Measurements from ENCODE around the gene SELL. TPM values are rescaled to one million over a fixed set of nuclear protein-coding genes. Genes with fewer than 3 reads are reported as not detected.

Gene SELL
- 100 to 1,000 TPM; 568 to 595 TPM for total RNA-seq

DNA sequence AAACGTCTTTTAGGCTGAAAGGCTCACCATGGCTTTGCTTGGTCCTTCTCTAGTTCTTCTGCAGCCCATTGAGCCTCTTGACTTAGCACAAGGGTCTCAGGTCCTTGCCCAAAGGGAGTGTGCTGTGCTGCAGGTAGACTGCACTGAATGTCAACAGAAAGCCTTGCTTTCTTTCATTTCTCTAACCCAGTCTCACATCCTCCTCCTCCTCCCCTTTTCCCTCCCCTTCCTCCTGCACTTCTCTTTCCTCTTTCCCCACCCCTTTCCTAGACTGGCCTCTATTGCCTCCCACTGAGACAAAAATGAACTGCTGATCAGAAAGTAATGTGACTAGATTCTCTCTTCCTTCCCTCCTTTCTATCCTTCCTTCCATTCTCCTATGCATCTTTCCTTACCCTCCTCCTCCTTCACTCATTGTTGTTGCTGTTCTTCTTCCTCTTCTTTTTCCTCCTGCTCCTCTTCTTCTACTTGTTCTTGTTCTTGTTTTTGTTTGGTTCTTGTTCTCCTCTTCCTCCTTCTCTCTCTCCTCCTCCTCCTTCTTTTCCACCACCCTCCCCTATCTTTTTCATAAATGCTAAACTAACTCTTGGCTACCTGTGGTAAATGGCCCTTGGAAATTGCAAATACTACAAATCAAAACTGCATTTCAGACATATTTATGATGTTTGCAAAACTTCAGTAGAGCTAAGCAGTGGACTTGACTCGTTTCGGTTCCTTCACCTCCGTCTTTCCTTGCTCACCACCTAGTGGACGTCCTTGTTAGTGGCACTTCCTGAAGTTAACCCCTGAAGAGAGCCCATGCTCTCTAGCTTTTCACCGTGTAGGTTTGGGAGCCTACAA is at the start of gene SELL:
SELL (minus strand) TSS at position 152 of the 840 bp plus-strand sequence; CDS start at position 30, 122 bp downstream.
- H3K27me3 Mint-ChIP-seq: peaks cover 19% of the 10 kb centered on the region
- peaks cover 32% of the 10 kb centered on the region for H3K36me3 Mint-ChIP-seq (ENCODE audit: low read depth)
- DNase-seq: peak; percentile 88
- CTCF ChIA-PET: interaction anchor here (0.6 to 2.1 kb wide), 36 partner anchors 11 to 204 kb away, joined by 3 to 28 read pairs (median 4); partner anchors contain the start of genes F5 and METTL18
- peaks cover 19% of the 10 kb centered on the region for H3K9me3 Mint-ChIP-seq
- H3K4me1 Mint-ChIP-seq: peaks cover 19% of the 10 kb centered on the region
- POLR2A ChIA-PET: interaction anchor here (0.7 to 1.0 kb wide), 2 partner anchors 110 to 166 kb away, joined by 4 to 5 read pairs; no protein-coding TSS in a partner anchor
- peak within 1 kb of the TSS; percentile 95 for H3K27ac Mint-ChIP-seq
- H3K4me3 Mint-ChIP-seq: peak within 1 kb of the TSS; percentile 94

DNA sequence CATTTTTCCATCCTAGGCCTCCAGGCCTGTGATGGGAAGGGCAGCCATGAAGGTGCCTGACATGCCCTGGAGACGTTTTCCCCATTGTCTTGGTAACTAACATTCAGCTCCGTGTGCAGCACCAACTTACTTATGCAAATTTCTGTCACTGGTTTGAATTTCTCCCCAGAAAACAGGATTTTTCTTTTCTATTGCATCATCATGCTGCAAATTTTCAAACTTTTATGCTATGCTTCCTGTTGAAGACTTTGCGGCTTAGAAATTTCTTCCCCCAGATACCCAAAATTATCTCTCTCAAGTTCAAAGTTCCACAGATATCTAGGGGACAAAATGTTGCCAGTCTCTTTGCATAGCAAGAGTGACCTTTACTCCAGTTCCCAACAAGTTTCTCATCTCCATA is 47.6 kb upstream of the SELL start:
- Mint-ChIP-seq H3K27me3 (peaks cover 10% of the 10 kb centered on the region), H3K4me1 (no peaks in the 10 kb centered on the region), H3K27ac (no peak overlapping the region), H3K4me3 (no peak overlapping the region), H3K9me3 (peaks cover 6% of the 10 kb centered on the region), H3K36me3 (ENCODE audit: low read depth) (peaks cover 2% of the 10 kb centered on the region)
- no peak for DNase-seq
- CTCF ChIA-PET: no interaction called here
- POLR2A ChIA-PET: no interaction called here

DNA sequence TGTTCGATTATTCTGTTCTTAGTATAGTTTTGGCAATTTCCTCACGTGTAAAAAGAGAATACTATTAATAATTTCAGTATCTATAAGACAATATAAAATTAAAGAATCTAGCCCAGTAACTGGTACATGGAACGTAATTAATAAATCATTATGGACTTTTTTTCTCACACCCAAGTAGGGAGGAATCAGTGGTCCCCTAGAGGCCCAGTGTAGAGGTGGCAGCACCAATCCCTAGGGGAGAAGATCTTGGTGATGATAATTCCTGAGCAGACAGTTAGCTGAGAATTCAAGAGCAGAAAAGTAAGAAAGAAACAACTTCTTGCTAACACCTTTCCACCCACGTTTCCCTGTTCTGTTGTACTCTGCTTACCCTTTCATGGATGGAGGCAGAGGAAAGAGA is 42.1 kb upstream of the SELL start:
- Mint-ChIP-seq H3K27ac (no peak overlapping the region), H3K36me3 (ENCODE audit: low read depth) (no peaks in the 10 kb centered on the region), H3K4me1 (no peaks in the 10 kb centered on the region), H3K4me3 (no peak overlapping the region), H3K27me3 (peaks cover 5% of the 10 kb centered on the region), H3K9me3 (no peaks in the 10 kb centered on the region)
- CTCF ChIA-PET: no interaction called here
- POLR2A ChIA-PET: no interaction called here
- DNase-seq: no peak

DNA sequence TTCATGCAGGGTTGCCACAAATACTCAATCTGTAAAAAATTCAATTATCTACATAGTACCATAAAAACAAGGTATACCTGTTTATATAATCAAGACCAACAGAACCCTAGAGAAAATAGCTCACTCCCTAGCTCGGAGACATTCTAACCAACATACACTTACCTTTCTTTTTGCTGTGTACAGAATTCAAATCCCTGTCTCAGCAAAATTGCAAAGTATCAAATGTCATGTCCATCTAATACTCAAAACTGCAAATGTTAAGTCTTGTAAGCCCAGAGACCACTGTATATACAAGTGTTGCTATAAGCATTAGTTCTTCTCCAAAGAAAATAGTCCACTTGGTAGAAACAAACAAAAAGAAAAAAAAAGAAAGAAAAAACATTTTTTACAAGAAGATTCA is 38.6 kb upstream of the SELL start:
- CTCF ChIA-PET: no interaction called here
- POLR2A ChIA-PET: no interaction called here
- DNase-seq: no peak
- Mint-ChIP-seq H3K27me3 (peaks cover 14% of the 10 kb centered on the region), H3K27ac (no peak overlapping the region), H3K4me3 (no peak overlapping the region), H3K36me3 (ENCODE audit: low read depth) (no peaks in the 10 kb centered on the region), H3K4me1 (no peaks in the 10 kb centered on the region), H3K9me3 (no peaks in the 10 kb centered on the region)

DNA sequence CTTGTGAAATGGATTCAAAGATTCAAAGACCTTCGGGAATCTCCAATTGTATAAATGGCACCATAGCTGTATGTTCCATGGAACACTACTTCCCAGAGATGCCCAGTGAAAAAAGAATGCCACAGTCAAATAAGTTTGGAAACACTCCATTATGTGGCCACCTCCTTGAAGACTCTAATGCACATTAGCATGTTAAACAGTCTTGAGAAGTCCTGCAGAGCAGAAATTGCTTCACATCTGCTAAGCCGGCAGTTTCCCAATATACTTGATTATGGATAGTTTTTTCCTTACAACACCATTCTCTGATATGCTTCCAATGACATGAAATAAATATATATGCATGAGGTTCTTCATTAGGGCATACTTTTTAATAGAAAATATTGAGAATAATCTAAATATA is 35.1 kb upstream of the SELL start:
- Mint-ChIP-seq H3K9me3 (no peaks in the 10 kb centered on the region), H3K27ac (no peak overlapping the region)

DNA sequence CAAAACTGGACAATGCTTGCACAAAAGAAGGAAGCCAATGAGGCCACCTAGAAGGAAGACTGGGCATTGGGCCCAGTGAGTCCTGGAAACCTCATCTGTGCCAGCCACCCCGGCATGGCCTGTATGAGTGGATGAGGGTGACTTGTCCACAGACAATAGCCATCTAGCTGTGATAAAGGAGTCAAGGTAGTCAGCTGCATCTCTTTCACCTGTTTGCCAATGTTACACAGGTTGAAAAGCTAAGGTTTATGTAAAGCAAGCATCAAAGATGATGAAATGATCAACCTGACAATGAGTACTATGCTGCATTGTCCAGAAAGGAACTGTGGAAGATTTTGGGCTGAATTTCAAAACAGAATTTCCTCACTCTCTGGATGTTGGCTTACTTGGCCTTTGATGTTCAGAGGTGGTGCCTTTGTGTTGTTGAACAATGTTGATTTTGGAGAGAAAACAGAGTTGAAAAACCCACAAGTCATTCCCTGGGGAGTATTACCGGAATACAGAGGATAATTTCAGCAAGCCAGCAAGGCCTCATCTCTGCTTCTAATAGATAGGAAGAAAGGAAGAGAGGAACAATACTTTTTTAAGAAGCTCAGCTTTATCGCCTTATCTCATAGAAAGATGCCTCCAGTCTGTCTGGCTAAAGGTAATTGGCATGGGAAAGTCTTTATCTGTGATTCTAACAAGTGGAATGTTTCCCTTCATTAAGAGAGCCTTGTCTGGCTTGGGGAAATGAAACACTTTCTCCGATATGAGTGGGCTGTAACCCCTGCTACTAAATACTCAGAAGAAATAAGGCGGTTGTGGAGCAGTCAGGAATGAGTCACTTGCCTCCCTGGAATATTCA is 33.8 kb upstream of the SELL start:
- CTCF ChIA-PET: interaction anchor here (1.5 kb wide), 1 partner anchor 8 kb away, joined by 3 read pairs; no protein-coding TSS in a partner anchor
- Mint-ChIP-seq H3K27ac (no peak overlapping the region), H3K4me3 (no peak overlapping the region), H3K36me3 (ENCODE audit: low read depth) (no peaks in the 10 kb centered on the region), H3K9me3 (no peaks in the 10 kb centered on the region), H3K27me3 (peaks cover 13% of the 10 kb centered on the region), H3K4me1 (no peaks in the 10 kb centered on the region)
- POLR2A ChIA-PET: no interaction called here
- DNase-seq: no peak

More for the DNA sequence above, 35.1 kb upstream of the SELL start:
- Mint-ChIP-seq H3K36me3 (ENCODE audit: low read depth) (no peaks in the 10 kb centered on the region), H3K27me3 (peaks cover 13% of the 10 kb centered on the region), H3K4me3 (no peak overlapping the region), H3K4me1 (no peaks in the 10 kb centered on the region)
- ChIA-PET CTCF (no interaction called here), POLR2A (no interaction called here)
- no peak for DNase-seq

DNA sequence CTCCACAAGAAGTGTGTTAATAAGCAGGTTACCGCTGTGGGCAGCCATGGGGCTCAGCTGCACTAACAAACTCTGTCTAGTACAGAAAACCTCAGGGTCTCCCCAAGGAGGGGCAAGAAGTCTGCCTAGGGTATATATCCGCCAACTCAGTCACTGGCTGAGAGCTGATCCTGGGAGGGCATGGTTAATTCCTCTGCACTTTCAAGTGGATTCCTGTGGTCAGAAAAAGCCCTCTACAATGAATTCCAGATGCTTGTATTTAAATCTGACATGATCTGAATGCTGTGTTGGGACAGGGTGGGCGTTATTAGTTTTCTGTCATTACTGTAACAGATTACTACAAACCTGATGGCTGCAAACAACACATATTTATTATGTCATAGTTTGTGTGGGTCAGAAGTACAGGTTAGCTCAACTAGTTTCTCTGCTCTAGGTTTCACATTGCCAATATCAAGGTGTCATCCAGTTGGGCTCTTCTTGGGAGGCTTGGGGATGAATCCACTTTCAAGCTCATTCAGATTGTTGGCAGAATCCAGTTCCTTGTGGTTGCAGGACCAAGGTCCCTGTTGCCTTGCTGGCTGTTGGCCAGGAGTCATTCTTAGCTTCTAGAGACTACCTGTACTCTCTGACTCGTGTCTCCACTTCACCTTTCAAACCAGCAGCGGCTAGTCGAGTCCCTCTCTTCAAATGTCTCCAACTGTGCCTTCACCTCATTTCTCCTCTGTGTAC is 30.4 kb upstream of the SELL start:
- no peak overlapping the region for H3K27ac Mint-ChIP-seq

DNA sequence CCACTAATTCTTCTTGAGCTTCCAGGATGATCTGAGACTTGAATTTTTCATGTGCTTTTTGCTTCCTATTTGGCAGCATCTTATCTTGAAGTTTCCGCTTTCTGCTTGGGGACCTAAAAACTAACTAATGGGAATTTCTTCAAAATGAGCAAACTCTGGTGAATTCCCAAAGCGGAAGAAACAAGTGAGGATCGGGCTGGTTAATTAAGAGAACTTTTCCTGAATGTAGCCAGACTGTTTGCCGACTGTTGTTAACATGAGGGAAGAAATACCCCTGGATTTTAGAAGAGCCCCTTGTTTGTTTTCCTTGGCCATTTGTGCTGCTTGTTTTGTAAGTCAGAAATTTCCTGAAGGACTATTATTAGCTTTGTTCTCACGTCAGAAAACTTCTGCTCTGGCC is 28.6 kb upstream of the SELL start:
- H3K27me3 Mint-ChIP-seq: peaks cover 15% of the 10 kb centered on the region
- no peak for DNase-seq
- H3K27ac Mint-ChIP-seq: no peak overlapping the region
- CTCF ChIA-PET: interaction anchor here (0.6 kb wide), 1 partner anchor 178 kb away, joined by 4 read pairs; no protein-coding TSS in a partner anchor
- no peaks in the 10 kb centered on the region for H3K4me1 Mint-ChIP-seq
- H3K9me3 Mint-ChIP-seq: no peaks in the 10 kb centered on the region
- POLR2A ChIA-PET: no interaction called here
- no peak overlapping the region for H3K4me3 Mint-ChIP-seq
- no peaks in the 10 kb centered on the region for H3K36me3 Mint-ChIP-seq (ENCODE audit: low read depth)

More for the DNA sequence above, 30.4 kb upstream of the SELL start:
- CTCF ChIA-PET: interaction anchor here (0.8 kb wide), 1 partner anchor 125 kb away, joined by 3 read pairs; no protein-coding TSS in a partner anchor
- H3K4me3 Mint-ChIP-seq: no peak overlapping the region
- H3K36me3 Mint-ChIP-seq (ENCODE audit: low read depth): no peaks in the 10 kb centered on the region
- peaks cover 24% of the 10 kb centered on the region for H3K27me3 Mint-ChIP-seq
- POLR2A ChIA-PET: no interaction called here
- H3K9me3 Mint-ChIP-seq: no peaks in the 10 kb centered on the region
- H3K4me1 Mint-ChIP-seq: no peaks in the 10 kb centered on the region
- DNase-seq: no peak

DNA sequence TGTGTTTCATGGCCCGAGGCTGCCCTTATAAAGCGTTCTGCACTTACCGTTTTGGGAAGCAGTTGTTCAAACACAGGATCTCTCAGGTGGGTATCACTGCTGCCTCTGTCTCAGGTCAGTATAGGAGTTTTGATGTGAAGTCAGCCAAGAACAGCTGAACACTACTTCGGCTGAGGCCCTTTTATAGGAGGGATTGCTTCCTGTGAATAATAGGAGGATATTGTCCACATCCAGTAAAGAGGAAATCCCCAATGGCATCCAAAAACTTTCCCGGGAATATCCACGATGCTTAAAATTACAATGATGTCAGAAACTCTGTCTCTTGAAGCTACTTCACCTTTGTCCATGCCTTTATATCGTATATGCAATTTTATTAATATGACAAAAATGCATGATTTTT is 22.5 kb upstream of the SELL start, which contains the start of gene SELE:
SELE (minus strand) TSS at position 156 of the 400 bp plus-strand sequence. CDS start 467 bp downstream, outside the sequence.
- Mint-ChIP-seq H3K36me3 (ENCODE audit: low read depth) (no peaks in the 10 kb centered on the region), H3K27ac (no peak within 1 kb of the TSS), H3K4me3 (no peak within 1 kb of the TSS), H3K9me3 (no peaks in the 10 kb centered on the region), H3K4me1 (no peaks in the 10 kb centered on the region), H3K27me3 (peaks cover 15% of the 10 kb centered on the region)
- ChIA-PET POLR2A (no interaction called here), CTCF (no interaction called here)
- no peak for DNase-seq

DNA sequence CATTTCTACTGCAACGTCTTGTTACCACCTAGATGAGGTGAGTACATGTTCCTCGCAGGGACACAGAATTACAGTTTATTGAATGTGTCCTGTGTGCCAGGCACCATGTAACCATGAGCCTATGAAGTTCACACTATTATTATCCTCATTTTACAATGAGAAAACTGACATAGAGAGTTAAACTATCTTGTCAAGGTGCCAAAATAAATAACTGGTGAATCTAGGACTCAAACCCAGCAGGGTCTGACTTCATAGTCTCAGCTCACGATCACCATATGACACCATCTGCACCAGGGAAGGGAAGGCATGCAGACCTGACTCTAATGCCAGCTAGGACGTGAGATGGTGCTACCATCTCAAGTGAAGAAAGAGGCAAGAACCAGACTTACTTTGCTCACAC is 20.0 kb upstream of the SELL start:
- no peaks in the 10 kb centered on the region for H3K4me1 Mint-ChIP-seq
- peaks cover 12% of the 10 kb centered on the region for H3K27me3 Mint-ChIP-seq
- no peak for DNase-seq
- no peak overlapping the region for H3K27ac Mint-ChIP-seq
- no peaks in the 10 kb centered on the region for H3K36me3 Mint-ChIP-seq (ENCODE audit: low read depth)
- no peak overlapping the region for H3K4me3 Mint-ChIP-seq
- H3K9me3 Mint-ChIP-seq: no peaks in the 10 kb centered on the region
- ChIA-PET CTCF (interaction anchor here (0.6 to 1.4 kb wide), 2 partner anchors 13 to 130 kb away, joined by 3 to 4 read pairs; no protein-coding TSS in a partner anchor), POLR2A (no interaction called here)

DNA sequence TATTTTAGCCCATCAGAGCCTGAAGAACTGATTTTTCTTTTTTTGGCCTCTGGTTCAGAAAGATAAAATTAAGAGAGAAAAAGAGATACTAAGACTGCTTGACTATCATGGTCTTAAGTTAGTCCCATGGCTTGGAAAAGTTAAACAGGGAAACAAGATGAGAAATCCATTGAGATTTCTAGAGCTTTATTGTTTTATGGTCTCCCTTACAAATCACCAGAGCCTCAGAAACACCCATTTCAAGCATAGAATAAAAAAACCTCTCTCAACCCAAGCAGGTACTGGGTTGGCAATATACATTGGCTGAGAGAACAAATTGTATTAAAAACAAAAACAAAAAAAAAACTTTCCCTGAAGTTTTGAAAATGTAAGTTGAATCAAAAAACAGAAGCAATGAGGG is 18.6 kb upstream of the SELL start:
- H3K27me3 Mint-ChIP-seq: peaks cover 12% of the 10 kb centered on the region
- no peak overlapping the region for H3K4me3 Mint-ChIP-seq
- H3K36me3 Mint-ChIP-seq (ENCODE audit: low read depth): no peaks in the 10 kb centered on the region
- no peak overlapping the region for H3K27ac Mint-ChIP-seq
- no peak for DNase-seq
- no peaks in the 10 kb centered on the region for H3K4me1 Mint-ChIP-seq
- no peaks in the 10 kb centered on the region for H3K9me3 Mint-ChIP-seq
- CTCF ChIA-PET: interaction anchor here (0.7 to 0.8 kb wide), 2 partner anchors 103 to 143 kb away, joined by 3 read pairs; partner anchors contain the start of gene F5
- POLR2A ChIA-PET: no interaction called here

DNA sequence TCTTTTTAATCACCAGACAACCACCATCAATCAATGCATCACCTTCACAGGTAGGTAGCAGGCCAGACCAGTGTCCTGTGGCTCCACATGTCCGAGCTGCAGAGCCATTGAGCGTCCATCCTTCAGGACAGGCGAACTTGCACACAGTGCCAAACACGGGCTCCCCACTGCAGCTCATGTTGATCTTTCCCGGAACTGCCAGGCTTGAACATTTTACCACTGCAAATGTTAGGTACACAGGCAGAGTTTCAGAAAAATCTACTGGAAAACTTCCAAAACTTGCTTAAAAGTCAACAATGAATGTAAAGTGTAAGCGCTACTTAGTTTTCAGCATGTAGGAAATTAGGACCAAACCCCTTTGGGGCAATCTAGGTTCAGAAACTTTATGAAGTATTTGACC is 15.9 kb upstream of the SELL start:
- ChIA-PET CTCF (no interaction called here), POLR2A (no interaction called here)
- Mint-ChIP-seq H3K4me3 (no peak overlapping the region), H3K27ac (no peak overlapping the region), H3K27me3 (peaks cover 6% of the 10 kb centered on the region), H3K36me3 (ENCODE audit: low read depth) (no peaks in the 10 kb centered on the region), H3K4me1 (no peaks in the 10 kb centered on the region), H3K9me3 (no peaks in the 10 kb centered on the region)
- DNase-seq: no peak

Data from activated CD4-positive, alpha-beta T cell treated with anti-CD3 and anti-CD28 coated beads, Interleukin-2, amount 10 ng/mL, durations not matched to agents 7 days and 5 days (primary cell).